ENCODE measurements around the gene NT5M.
"Not testable (repeated sequence)": the region's sequence is repeated elsewhere in the genome, so short reads cannot be mapped to it uniquely, and the experiment has no call there.

The NT5M gene

GRCh38 chr17:17303010-17303846 lies at the start of gene NT5M:
Gene NT5M, plus strand, starts transcription at chr17:17303373. Its CDS starts 178 bp downstream, at chr17:17303551.
- FAIRE-seq = no peak

DNA sequence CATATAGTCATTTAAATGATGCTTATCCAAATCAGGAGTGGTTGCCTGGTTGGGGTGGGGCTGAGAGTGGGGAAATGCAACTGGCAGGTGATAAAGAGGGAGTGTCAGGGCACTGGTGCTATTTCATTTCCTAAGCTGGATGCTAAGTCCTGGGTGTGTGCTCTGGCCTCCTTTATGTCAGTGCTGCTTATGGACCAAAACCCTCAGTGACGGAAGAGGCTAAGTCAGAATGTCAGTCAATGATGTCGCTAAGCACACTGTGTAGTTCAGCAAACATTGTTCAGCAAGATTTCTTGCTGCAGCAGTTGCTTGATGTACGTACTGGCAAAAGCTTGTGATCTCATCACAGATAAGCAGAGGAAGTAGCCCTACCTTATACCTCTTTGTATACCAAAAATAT lies 49.8 kb upstream of the NT5M start:
- FAIRE-seq = no peak

DNA sequence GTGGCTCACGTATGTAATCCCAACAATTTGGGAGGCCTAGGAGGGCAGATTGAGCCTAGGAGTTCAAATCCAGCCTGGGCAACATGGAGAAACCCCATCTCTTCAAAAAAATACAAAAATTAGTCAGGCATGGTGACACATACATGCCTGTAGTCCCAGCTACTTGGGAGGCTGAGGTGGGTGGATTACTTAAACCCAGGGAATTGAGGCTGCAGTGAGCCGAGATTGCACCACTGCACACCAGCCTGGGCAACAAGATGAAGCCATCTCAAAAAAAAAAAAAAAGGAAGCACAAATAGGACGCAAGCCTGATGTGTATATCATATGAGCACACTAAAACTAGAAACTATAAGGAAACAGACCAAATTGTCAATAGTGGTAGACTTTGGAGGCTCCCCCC lies 49.1 kb upstream of the NT5M start:
- no peak for FAIRE-seq

GRCh38 chr17:17255689-17256088 lies 47.5 kb upstream of the NT5M start:
- not testable (repeated sequence) for FAIRE-seq

DNA sequence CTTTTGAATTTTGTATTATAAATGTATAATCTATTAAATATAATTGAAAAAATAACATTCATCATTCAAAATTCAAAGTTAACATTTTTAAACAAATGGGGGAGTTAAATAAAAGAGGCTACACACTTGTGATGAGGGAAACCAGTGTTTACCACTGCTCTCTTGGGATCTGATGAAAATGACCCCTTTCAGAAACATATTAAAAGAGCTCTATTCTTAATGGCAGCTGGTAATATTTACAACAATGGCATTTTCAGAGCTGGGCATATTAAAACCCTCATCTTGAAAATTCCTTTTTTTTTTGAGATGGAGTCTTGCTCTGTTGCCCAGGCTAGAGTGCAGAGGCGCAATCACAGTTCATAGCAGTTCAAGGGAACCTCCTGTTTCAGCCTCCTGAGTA lies 46.9 kb upstream of the NT5M start:
- peak; percentile 63 for FAIRE-seq

GRCh38 chr17:17258011-17258410 lies 45.2 kb upstream of the NT5M start:
- no peak for FAIRE-seq

DNA sequence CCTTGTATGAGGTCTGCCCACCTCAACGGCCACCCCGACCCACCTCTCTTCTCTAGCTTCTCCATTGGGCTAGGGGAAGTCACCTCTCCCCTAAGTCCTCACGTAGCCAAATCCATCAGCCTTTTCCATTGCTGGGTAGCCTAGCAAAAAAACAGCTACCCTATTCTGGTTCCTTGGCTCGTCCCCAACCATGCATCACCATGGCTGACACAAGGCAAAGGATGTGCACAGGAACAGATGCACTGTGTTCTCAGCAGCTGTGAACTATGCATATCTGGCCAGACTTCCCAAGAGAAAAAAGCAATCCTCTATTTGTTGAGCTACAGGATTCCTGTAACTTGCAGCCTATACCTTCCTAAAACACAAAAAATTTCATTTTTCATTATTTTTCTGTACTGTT lies 44.2 kb upstream of the NT5M start:
- FAIRE-seq = no peak

GRCh38 chr17:17264430-17264829 lies 38.7 kb upstream of the NT5M start:
- no peak for FAIRE-seq

GRCh38 chr17:17269926-17270773 lies 33.0 kb upstream of the NT5M start:
- no peak for FAIRE-seq

- no peak for FAIRE-seq
Measured at GRCh38 chr17:17275971-17276370, 27.2 kb upstream of the NT5M start.

GRCh38 chr17:17277431-17277830 lies 25.7 kb upstream of the NT5M start:
- not testable (repeated sequence) for FAIRE-seq

- no peak for FAIRE-seq
Measured at GRCh38 chr17:17279316-17279715, 23.9 kb upstream of the NT5M start.

DNA sequence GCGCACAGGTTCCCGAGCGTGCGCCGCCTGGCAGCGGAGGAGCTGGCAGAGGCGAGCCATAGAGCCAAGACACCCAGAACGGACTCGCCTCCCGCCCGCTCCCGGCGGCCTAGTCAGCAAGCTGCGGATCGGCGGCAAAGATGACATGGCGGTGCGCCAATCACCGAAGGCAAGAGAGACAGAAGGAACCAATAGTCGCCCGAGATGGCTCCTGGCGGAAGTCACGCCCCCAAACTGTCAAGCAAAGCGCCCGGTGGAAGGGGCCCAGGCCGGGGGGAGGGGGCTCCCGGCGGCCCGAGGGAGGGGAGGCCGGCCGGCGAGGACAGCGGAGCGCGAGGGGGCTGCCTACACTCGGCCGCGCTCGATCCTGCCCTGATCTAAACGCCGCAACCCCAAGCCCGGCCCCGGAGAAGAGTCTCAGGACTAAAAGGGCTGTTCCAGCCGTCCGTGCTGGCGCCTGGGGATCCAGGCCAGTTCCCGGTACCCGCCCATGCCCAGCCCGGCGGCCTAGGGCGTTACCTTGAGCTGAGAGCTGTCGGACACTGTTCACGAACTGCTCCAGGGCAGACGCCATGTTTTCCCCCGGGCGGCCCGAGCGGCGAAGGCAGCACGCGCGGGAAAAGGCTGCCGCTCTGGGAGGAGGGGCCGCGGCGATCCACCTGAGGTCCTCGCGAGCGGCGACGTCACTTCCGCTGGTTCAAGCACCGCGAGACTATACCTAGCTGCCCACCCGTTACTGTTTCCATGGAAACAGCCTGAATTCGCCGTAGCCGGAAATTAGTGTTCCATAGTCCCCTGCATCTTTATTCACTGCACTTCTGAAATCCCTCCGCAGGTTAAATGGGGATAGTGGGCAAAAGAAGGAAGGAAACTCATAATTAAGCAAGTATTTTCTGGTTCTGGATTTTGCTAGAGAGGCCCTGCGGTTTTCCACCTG lies 22.3 kb upstream of the NT5M start, which contains the start of gene COPS3:
TSS of gene COPS3 (minus strand) at position 634 of the 937 bp plus-strand sequence. CDS start at position 574, 60 bp downstream.
- peak; percentile 97 for FAIRE-seq

DNA sequence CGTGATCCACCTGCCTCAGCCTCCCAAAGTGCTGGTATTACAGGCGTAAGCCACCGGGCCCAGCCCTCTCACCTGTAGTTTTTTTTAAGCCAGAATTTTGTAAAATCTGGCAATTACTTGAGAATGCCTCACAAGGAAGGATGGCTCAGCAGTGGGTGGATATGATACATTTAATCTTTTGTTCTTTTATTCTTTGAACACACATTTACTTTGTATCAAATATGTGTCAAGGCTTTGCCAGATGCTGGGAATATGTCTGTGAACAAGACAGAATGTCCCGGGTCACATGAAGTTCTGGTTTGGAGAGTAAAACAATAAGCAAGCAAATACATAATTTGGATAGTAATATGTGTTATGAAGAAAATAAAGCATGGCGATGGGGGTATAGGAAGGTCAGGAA lies 17.2 kb upstream of the NT5M start:
- FAIRE-seq = no peak

DNA sequence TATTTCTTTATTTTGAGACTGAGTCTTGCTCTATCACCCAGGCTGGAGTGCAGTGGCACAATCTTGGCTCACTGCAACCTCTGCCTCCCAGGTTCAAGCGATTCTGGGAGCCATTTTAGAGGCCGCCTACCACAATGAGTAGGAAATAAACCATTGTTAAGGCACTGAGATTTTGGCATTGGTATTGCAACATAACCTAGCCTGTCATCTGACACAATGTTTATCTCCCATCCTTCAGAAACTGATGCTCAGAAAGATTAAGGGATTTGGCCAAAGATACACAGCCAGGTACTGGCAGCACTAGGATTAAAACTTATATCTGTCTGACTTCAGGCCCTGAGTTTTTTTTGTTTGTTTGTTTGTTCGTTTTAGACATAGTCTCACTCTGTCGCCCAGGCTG lies 14.1 kb upstream of the NT5M start:
- no peak for FAIRE-seq

DNA sequence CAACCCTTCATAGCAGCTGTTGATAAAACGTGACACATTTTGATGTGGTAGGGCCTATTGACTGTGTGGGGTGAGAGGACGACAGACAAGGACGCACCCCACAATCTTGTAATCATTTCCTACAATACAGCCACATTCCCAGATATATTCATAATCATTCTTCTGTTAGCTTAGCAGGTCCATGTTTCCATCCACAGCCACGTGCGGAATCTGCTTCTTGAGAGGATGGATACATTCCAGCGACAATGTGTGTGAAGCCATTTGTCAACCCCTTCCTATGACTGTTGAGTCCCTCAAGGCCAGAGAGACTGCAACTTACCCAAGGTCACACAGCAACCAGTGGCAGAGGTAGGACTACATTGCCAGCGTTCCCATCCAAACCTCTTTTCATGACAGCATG lies 13.5 kb upstream of the NT5M start:
- no peak for FAIRE-seq

DNA sequence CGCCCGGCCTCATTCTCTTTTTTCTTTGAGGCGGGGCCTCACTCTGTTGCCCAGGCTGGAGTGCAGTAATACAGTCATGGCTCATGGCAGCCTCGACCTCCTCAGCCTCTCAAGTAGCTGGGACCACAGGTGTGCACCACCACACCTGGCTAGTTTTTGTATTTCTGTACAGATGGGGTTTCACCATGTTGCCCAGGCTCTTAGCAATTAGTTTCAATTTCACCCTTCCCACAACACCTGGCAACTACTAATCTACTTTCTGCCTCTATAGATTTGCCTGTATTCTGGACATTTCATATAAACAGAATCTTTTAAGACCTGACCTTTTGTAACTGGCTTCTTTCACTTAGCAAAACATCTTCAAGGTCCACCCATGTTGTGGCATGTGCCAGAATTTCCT lies 8.0 kb upstream of the NT5M start:
- FAIRE-seq = no peak

GRCh38 chr17:17297217-17297616 lies 6.0 kb upstream of the NT5M start:
- peak; percentile 36 for FAIRE-seq

- no peak for FAIRE-seq
Measured at GRCh38 chr17:17298108-17298507, 5.1 kb upstream of the NT5M start.

DNA sequence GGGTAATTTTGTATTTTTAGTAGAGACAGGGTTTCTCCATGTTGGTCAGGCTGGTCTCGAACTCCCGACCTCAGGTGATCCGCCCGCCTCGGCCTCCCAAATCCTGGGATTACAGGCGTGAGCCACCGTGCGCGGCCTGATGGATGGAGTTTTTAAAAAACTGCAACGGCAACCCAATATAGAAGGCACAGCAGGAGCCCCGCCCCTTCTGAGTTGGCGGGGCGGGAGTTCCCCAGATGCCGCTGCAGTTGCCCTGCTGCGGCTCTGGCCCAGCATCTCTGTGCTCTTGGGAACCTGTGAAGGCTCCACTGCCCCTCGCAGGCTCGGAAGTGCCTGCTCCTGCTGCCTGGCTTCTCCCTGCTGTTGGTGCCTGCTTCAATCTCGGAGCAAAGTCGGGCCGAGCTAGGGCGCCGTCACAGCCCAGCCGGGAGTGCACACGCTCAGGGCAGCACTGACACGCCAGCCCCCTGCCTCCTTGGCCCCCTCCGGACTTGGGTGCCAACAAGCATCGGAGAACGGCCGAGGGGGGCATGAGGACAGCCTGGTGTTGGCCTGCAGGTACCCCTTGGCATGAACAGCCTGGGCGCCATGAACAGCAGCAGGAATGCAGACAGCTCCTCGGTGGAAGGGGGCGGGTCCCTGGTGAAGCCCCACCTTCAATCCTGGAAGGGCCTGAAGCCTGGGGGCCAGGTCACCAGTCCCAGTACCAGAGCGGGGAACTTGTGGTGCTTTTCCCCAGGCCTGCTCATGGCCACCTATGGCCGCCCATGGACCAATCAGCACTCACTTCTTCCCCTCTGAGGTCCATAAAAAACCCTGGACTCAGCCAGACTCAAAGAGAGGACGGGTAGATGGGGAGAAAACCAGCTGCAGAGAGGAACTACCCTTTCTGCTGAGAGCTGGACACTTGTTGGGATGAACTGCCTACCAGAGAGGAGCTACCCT lies 2.3 kb upstream of the NT5M start:
- FAIRE-seq = peak; percentile 99

GRCh38 chr17:17301659-17302058 lies 1.5 kb upstream of the NT5M start:
- FAIRE-seq = not testable (repeated sequence)

Measured in G401.6 (cell line).